Kidney epithelial cell (primary cell): ENCODE data around the gene SIPA1L3. TPM values are rescaled to one million over a fixed set of nuclear protein-coding genes. Genes with fewer than 3 reads are reported as not detected.
A peak's percentile ranks its signal among the peaks of the same experiment; 100 is the strongest.

Experiments used
- DNase-seq: peaks from one replicate; pipeline ENCODE4 v3.0.0-alpha.2; 2010; ENCODE audit warnings: low read depth
- H3K27me3 ChIP-seq: 2 replicates; pipeline ENCODE4 v1.6.0; 2011; ENCODE audit warnings: low read length; ENCODE audit not compliant: control insufficient read depth, insufficient read depth
- H3K36me3 ChIP-seq: 2 replicates; pipeline ENCODE4 v1.5.1; 2011; ENCODE audit warnings: low read length; ENCODE audit not compliant: control insufficient read depth, insufficient read depth
- H3K4me3 ChIP-seq: 2 replicates; pipeline ENCODE4 v1.5.1; 2011; ENCODE audit warnings: low read depth, mild to moderate bottlenecking, control low read depth, low read length
- total RNA-seq: library from RNA; depleted of rRNA; stranded (reverse); fragments of >200 nt; gene quantifications from 2 replicates; pipeline ENCODE4 v1.2.3, GENCODE V29; 2015
- TF ChIP-seq, protein P1 (sequence below): IDR thresholded peaks from 2 replicates; pipeline ENCODE4 v1.5.1; 2011; ENCODE audit warnings: mild to moderate bottlenecking, moderate library complexity, low read length, control low read depth, inconsistent platforms; ENCODE audit not compliant: insufficient read depth, poor library complexity, severe bottlenecking

SIPA1L3 gene
- total RNA-seq, 1 donor from 2014 or later = 40.4 TPM

DNA sequence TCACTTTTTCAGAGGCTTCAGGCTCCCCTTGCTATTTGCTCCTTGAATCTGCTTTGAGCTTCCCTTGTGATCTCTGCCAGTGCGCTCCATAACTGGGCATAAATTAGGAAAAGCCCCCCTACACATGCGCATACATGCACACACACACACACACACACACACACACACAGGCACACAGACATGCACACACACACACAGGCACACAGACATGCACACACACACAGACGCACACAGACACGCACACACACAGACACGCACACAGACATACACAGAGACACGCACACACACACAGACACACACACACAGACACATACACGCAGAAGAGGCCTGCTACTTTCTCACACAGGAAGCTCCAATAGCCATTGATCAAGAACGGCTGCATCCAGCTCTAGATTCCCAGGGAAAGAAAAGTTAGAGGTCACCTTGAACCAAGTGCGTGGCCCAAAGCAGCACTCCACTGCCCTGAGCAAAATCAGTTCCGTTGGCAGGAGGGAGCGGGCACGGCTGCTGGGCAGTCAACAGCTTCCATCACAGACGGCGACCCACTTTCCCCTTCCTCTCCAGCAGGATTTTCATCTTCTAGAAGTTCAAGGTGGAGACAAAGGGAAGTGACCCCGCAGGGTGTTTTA is 171.4 kb downstream of the SIPA1L3 start:
- no peak for DNase-seq
- TF ChIP-seq, protein P1, sequence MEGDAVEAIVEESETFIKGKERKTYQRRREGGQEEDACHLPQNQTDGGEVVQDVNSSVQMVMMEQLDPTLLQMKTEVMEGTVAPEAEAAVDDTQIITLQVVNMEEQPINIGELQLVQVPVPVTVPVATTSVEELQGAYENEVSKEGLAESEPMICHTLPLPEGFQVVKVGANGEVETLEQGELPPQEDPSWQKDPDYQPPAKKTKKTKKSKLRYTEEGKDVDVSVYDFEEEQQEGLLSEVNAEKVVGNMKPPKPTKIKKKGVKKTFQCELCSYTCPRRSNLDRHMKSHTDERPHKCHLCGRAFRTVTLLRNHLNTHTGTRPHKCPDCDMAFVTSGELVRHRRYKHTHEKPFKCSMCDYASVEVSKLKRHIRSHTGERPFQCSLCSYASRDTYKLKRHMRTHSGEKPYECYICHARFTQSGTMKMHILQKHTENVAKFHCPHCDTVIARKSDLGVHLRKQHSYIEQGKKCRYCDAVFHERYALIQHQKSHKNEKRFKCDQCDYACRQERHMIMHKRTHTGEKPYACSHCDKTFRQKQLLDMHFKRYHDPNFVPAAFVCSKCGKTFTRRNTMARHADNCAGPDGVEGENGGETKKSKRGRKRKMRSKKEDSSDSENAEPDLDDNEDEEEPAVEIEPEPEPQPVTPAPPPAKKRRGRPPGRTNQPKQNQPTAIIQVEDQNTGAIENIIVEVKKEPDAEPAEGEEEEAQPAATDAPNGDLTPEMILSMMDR = no peak

DNA sequence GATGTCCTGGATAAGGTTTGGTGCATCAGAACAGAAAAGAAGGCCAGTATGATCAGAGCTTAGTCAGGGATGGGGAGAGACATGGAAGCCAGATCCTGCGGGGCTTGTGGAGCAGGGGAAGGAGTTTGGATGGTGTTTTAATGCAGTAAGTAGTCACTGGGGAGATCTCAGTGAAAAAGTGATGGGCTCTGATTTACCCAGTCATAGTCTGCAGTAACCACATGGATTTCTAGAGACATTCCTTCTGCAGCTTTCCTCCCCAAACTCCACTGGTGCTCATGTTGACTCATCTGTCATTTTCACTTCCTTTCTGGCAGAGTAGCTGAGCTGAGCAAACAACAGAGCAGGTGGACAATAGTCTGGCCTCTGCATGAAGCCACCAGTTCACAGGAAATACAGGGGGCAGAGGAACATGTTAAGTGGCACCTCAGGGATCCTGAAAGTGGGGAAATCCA is 172.9 kb downstream of the SIPA1L3 start:
- DNase-seq = peak; percentile 77

More for the DNA sequence above, 171.4 kb downstream of the SIPA1L3 start:
- H3K36me3 ChIP-seq = peaks cover 2% of the 10 kb centered on the region
- no peaks in the 10 kb centered on the region for H3K27me3 ChIP-seq
- H3K4me3 ChIP-seq = no peak overlapping the region

DNA sequence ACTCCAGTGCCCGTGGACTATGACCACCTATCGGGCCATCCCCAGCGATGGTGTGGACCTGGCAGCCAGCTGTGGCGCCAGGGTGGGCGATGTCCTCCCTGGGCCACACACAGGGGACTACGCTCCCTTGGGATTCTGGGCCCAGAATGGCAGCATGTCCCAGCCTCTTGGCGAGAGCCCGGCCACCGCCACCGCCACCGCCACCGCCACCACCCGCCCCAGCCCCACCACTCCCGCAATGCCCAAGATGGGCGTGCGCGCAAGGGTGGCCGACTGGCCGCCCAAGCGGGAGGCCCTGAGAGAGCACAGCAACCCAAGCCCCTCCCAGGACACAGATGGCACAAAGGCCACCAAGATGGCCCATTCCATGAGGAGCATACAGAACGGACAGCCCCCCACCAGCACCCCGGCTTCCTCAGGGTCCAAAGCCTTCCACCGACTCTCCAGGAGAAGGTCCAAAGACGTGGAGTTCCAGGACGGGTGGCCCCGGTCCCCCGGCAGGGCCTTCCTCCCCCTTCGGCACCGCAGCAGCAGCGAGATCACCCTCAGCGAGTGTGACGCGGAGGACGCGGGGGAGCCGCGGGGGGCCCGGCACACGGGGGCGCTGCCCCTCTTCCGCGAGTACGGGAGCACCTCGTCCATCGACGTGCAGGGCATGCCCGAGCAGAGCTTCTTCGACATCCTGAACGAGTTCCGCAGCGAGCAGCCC is 174.7 kb downstream of the SIPA1L3 start:
- TF ChIP-seq, protein P1 = no peak
- Histone ChIP-seq H3K27me3 (no peaks in the 10 kb centered on the region), H3K36me3 (peaks cover 2% of the 10 kb centered on the region), H3K4me3 (no peak overlapping the region)
- no peak for DNase-seq

More for the DNA sequence above, 172.9 kb downstream of the SIPA1L3 start:
- Histone ChIP-seq H3K4me3 (no peak overlapping the region), H3K36me3 (peaks cover 2% of the 10 kb centered on the region), H3K27me3 (no peaks in the 10 kb centered on the region)
- TF ChIP-seq, protein P1 = no peak

DNA sequence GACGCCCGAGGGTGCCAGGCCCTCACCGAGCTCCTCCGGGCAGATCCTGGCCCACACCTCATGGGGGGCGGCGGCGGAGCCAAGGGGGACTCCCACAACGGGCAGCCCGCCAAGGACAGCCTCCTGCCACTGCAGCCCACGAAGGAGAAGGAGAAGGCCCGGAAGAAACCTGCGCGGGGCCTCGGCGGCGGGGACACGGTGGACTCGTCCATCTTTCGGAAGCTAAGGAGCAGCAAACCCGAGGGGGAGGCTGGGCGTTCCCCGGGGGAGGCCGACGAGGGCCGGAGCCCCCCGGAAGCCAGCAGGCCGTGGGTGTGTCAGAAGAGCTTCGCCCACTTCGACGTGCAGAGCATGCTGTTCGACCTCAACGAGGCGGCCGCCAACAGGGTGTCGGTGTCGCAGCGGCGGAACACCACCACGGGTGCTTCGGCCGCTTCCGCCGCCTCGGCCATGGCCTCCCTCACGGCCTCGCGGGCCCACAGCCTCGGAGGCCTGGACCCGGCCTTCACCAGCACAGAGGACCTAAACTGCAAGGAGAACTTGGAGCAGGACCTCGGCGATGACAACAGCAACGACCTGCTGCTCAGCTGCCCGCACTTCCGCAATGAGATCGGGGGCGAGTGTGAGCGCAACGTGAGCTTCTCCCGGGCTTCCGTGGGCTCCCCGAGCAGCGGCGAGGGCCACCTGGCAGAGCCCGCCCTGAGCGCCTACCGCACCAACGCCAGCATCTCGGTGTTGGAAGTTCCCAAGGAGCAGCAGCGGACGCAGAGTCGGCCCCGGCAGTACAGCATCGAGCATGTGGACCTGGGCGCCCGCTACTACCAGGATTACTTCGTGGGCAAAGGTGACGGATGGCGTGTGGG is 175.5 kb downstream of the SIPA1L3 start:
- Histone ChIP-seq H3K27me3 (no peaks in the 10 kb centered on the region), H3K36me3 (peaks cover 2% of the 10 kb centered on the region), H3K4me3 (no peak overlapping the region)
- DNase-seq = no peak
- TF ChIP-seq, protein P1 = no peak

DNA sequence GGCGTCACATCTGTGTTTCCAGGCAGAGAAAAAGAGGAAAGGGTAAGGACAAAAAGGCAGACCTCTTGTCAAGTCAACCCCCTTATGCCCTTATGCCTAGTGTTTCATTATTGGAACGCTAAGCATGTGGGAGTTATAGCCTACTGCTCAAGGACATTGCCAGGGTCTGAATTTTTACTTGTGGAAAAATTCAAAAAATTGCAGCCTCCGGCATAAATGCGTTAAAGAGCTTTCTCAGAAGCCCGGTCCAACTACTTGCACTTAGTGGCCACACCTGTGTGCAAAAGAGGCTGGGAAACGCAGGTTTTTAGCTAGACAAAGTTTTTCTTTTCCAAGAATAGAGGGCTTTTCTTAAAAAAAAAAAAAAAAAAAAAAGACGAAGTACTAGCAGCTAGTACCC is 177.2 kb downstream of the SIPA1L3 start:
- DNase-seq = no peak
- H3K36me3 ChIP-seq = peaks cover 2% of the 10 kb centered on the region
- no peaks in the 10 kb centered on the region for H3K27me3 ChIP-seq
- TF ChIP-seq, protein P1 = no peak
- no peak overlapping the region for H3K4me3 ChIP-seq
